ENCODE data around the gene NLGN1.
A peak's percentile ranks its signal among the peaks of the same experiment; 100 is the strongest.

The NLGN1 gene

GRCh38 chr3:174270841-174271240, 873.3 kb downstream of the NLGN1 start:
- peak; percentile 77 for DNase-seq (ENCODE audit: low read depth, low spot score)

GRCh38 chr3:174275336-174275735, 877.8 kb downstream of the NLGN1 start:
- DNase-seq (ENCODE audit: low read depth, low spot score): no peak

GRCh38 chr3:174276826-174277225, 879.3 kb downstream of the NLGN1 start:
- DNase-seq (ENCODE audit: low read depth, low spot score): no peak

- no peak for DNase-seq (ENCODE audit: low read depth, low spot score)
Observed at GRCh38 chr3:174278094-174278493, 880.5 kb downstream of the NLGN1 start.

- DNase-seq (ENCODE audit: low read depth, low spot score): no peak
Observed at GRCh38 chr3:174280186-174280585, 882.6 kb downstream of the NLGN1 start.

GRCh38 chr3:174285242-174285864, 887.8 kb downstream of the NLGN1 start:
- no peak for DNase-seq (ENCODE audit: low read depth, low spot score)

- DNase-seq (ENCODE audit: low read depth, low spot score): no peak
Observed at GRCh38 chr3:174287705-174288104, 890.2 kb downstream of the NLGN1 start.

- peak; percentile 8 for DNase-seq (ENCODE audit: low read depth, low spot score)
Observed at GRCh38 chr3:174294616-174295015, 897.1 kb downstream of the NLGN1 start.

- peak; percentile 29 for DNase-seq (ENCODE audit: low read depth, low spot score)
Observed at GRCh38 chr3:174295306-174296092, 898.0 kb downstream of the NLGN1 start.

GRCh38 chr3:174302746-174303315, 905.3 kb downstream of the NLGN1 start:
- DNase-seq (ENCODE audit: low read depth, low spot score): no peak

- no peak for DNase-seq (ENCODE audit: low read depth, low spot score)
Observed at GRCh38 chr3:174303907-174304560, 906.5 kb downstream of the NLGN1 start.

GRCh38 chr3:174308736-174309135, 911.2 kb downstream of the NLGN1 start:
- DNase-seq (ENCODE audit: low read depth, low spot score): no peak

GRCh38 chr3:174310475-174310983, 913.0 kb downstream of the NLGN1 start:
- DNase-seq (ENCODE audit: low read depth, low spot score): no peak

- no peak for DNase-seq (ENCODE audit: low read depth, low spot score)
Observed at GRCh38 chr3:174315225-174315624, 917.7 kb downstream of the NLGN1 start.

- DNase-seq (ENCODE audit: low read depth, low spot score): no peak
Observed at GRCh38 chr3:174317005-174317404, 919.5 kb downstream of the NLGN1 start.

GRCh38 chr3:174318181-174318580, 920.6 kb downstream of the NLGN1 start:
- DNase-seq (ENCODE audit: low read depth, low spot score): peak; percentile 41

GRCh38 chr3:174321548-174321947, 924.0 kb downstream of the NLGN1 start:
- DNase-seq (ENCODE audit: low read depth, low spot score): no peak

GRCh38 chr3:174322789-174323188, 925.2 kb downstream of the NLGN1 start:
- no peak for DNase-seq (ENCODE audit: low read depth, low spot score)

GRCh38 chr3:174325171-174325570, 927.6 kb downstream of the NLGN1 start:
- DNase-seq (ENCODE audit: low read depth, low spot score): no peak

- peak; percentile 75 for DNase-seq (ENCODE audit: low read depth, low spot score)
Observed at GRCh38 chr3:174325834-174326700, 928.5 kb downstream of the NLGN1 start.

GRCh38 chr3:174329321-174329720, 931.8 kb downstream of the NLGN1 start:
- DNase-seq (ENCODE audit: low read depth, low spot score): peak; percentile 50
